ENCODE results near the gene SGCG.

DNA sequence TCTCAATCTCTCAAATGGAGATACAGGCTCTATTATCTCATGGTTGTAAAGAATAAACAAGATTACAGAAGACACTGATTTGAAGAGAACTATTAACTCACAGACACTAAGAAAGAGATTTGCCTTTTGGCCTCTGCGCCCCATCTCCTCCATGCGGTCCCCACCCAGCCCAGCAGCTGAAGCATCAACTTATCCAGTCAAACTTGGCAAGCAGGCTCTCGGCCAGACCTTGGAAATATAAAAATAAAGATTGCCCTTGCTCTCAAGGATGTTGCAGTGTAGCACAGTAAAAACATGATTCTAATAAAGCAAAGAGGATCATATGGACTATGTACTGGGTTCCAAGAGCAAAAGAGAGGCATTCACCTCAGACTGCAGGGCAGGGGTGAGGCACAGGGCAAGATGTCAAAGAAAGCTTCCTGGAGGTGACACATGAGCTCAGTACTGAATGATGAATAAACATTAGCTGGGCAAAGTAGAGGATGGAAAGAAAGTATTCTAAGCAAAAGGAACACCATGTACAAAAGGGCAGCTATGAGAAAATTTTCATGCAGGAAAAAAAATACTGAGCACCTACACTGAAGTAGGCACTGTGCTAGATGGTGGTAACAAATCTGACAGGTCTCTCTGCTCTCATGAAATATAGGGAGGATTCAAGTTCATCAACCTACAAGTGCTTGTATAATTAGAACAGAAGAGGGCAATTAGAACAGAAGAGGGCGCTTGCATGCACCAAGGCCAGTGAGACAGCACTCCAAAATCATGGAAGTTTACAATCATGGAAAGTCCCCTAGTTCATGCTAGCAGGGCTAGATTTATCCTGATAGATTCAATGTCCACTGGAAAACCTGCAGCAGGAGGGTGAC is 167.7 kb downstream of the SGCG start:
- TF ChIP-seq NFRKB (IDR thresholded peaks at IDR 0.05), result no peak
- TF ChIP-seq FOXM1 (IDR thresholded peaks at IDR 0.05; ENCODE audit: borderline replicate concordance), result no peak
- TF ChIP-seq BHLHE40 (IDR thresholded peaks at IDR 0.05; ENCODE audit: borderline replicate concordance), result no peak
- TF ChIP-seq FOXK2 (IDR thresholded peaks at IDR 0.05), result no peak
- TF ChIP-seq SUZ12 (IDR thresholded peaks at IDR 0.05), result no peak
- TF ChIP-seq ELF4 (IDR thresholded peaks at IDR 0.05), result no peak
- TF ChIP-seq SP1 (IDR thresholded peaks at IDR 0.05), result no peak
- TF ChIP-seq CTBP1 (IDR thresholded peaks at IDR 0.05; ENCODE audit: borderline replicate concordance), result no peak
- TF ChIP-seq L3MBTL2 (conservative IDR thresholded peaks at IDR 0.05), result no peak
- TF ChIP-seq ARNT (IDR thresholded peaks at IDR 0.05), result no peak

Data from HEK293T (cell line).